ENCODE measurements around the gene PARD6A. TPM values are rescaled to one million over a fixed set of nuclear protein-coding genes. Genes with fewer than 3 reads are reported as not detected.
A peak's percentile ranks its signal among the peaks of the same experiment; 100 is the strongest.

Gene PARD6A
- total and polyA plus RNA-seq, 2 of the 13 experiments (the other 11 are each of a cell fraction or from before 2014, with no cell fraction given), result 3.5 to 4.3 TPM

DNA sequence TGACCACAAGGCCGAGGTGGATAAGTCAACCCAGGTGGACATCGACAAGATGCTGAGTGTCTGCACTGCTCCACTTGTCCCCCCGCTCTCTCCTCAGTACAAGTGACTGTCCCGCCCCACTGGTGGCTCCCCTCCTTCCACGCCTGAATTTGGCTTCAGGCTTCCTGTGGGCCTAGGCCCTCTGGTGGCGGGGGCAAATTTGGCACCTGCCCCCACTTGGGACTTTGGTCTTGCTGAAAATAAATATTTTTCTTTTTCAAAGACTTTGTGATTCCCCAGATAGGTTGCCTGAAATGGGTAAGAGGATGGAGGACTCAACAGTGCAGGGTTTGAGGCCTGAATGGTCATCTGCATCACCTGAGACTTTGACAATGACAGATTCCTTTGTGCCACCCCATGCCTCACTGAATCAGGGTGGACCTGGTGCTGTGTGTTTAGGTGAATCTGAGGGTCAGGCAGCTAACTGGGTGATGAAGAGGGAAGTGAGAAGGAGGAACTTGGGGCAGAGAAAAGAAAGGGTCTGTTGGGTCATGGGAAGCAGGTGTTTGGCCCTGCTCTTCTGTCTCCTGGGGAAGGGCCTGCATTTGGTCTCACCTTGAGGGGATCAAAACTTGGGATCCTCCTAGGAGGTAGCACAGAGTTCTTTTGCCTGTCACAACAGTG lies 7.9 kb downstream of the PARD6A start (continued):
- TF ChIP-seq RERE (CRISPR knock-in tag; IDR thresholded peaks at IDR 0.05; ENCODE audit: low read depth) (no peak), ZNF652 (CRISPR knock-in tag; IDR thresholded peaks at IDR 0.05; ENCODE audit: borderline replicate concordance, low read depth) (no peak), MAX (IDR thresholded peaks at IDR 0.05) (no peak), MTERF4 (CRISPR knock-in tag; IDR thresholded peaks at IDR 0.05) (0 out of 2 replicates have a peak, but pooled peaks have one; percentile 14), KLF13 (CRISPR knock-in tag; IDR thresholded peaks at IDR 0.05) (0 out of 2 replicates have a peak, but pooled peaks have one; percentile 60), EEA1 (CRISPR knock-in tag; IDR thresholded peaks at IDR 0.05; ENCODE audit: borderline replicate concordance) (0 out of 2 replicates have a peak, but pooled peaks have one; percentile 36), POLR2A (IDR thresholded peaks at IDR 0.05; ENCODE audit: insufficient read depth in 1 of 2, low read depth in 2 of 2, low read length in 2 of 2) (no peak), RBM39 (IDR thresholded peaks at IDR 0.05; ENCODE audit: low read depth, low read length, poor library complexity, severe bottlenecking) (peak; percentile 18), ZNF891 (CRISPR knock-in tag; IDR thresholded peaks at IDR 0.05) (0 out of 2 replicates have a peak, but pooled peaks have one; percentile 11), UBTF (CRISPR knock-in tag; IDR thresholded peaks at IDR 0.05) (no peak), ZNF235 (CRISPR knock-in tag; IDR thresholded peaks at IDR 0.05; ENCODE audit: borderline replicate concordance) (no peak), ZMYM2 (CRISPR knock-in tag; IDR thresholded peaks at IDR 0.05) (no peak), BRD4 (CRISPR knock-in tag; IDR thresholded peaks at IDR 0.05) (0 out of 2 replicates have a peak, but pooled peaks have one; percentile 17), ZFX (CRISPR knock-in tag; IDR thresholded peaks at IDR 0.05; ENCODE audit: low read depth) (no peak)
- TF ChIP-seq, protein P1, sequence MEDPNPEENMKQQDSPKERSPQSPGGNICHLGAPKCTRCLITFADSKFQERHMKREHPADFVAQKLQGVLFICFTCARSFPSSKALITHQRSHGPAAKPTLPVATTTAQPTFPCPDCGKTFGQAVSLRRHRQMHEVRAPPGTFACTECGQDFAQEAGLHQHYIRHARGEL (CRISPR knock-in tag; IDR thresholded peaks at IDR 0.05), result peak; percentile 51; the same call in 1 of the 2 replicates
- TF ChIP-seq, protein P2, sequence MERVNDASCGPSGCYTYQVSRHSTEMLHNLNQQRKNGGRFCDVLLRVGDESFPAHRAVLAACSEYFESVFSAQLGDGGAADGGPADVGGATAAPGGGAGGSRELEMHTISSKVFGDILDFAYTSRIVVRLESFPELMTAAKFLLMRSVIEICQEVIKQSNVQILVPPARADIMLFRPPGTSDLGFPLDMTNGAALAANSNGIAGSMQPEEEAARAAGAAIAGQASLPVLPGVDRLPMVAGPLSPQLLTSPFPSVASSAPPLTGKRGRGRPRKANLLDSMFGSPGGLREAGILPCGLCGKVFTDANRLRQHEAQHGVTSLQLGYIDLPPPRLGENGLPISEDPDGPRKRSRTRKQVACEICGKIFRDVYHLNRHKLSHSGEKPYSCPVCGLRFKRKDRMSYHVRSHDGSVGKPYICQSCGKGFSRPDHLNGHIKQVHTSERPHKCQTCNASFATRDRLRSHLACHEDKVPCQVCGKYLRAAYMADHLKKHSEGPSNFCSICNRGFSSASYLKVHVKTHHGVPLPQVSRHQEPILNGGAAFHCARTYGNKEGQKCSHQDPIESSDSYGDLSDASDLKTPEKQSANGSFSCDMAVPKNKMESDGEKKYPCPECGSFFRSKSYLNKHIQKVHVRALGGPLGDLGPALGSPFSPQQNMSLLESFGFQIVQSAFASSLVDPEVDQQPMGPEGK (CRISPR knock-in tag; IDR thresholded peaks at IDR 0.05), result peak; percentile 62; the same call in 1 of the 2 replicates

Measured in HepG2 (cell line).